ENCODE measurements around the gene TSC22D1.

GRCh38 chr13:44423824-44424223 lies 152.3 kb downstream of the TSC22D1 start:
- TF ChIP-seq POLR2A (IDR thresholded peaks at IDR 0.05) = no peak
- no peak for TF ChIP-seq CTCF (IDR thresholded peaks at IDR 0.05)
- no peak for TF ChIP-seq POLR2AphosphoS5 (IDR thresholded peaks at IDR 0.05)
- TF ChIP-seq EP300 (IDR thresholded peaks at IDR 0.05; ENCODE audit: low read depth) = no peak

All from transverse colon (tissue), 4 donors.